GM12878 (cell line): Measurements from ENCODE around the gene DFFA. TPM values are rescaled to one million over a fixed set of nuclear protein-coding genes. Genes with fewer than 3 reads are reported as not detected.

Experiments
- ATAC-seq: fragments of 200-7000 bp; cut with Tn5 transposase; 3 replicates; pipeline ENCODE4 v1.9.1; 2020; ENCODE audit warnings: mild to moderate bottlenecking, moderate library complexity
- BruUV-seq: library from RNA; stranded (reverse); fragments of 400-500 nt; replicated peaks from 2 replicates; lab custom pipeline; 2021; lab: Mats Ljungman, UMichigan
- CTCF ChIA-PET: fragments of 300-600 bp; sonication (Branson Sonifier 250); formaldehyde crosslinking; extraction: SDS; loops from one replicate; lab custom pipeline; 2021; ENCODE audit warnings: inconsistent platforms; lab: Yijun Ruan, JAX
- POLR2A ChIA-PET: fragments of 350-600 bp; formaldehyde crosslinking; extraction: SDS; loops from one replicate; lab custom pipeline; 2021; ENCODE audit warnings: inconsistent platforms; lab: Charles Lee
- RAD21 ChIA-PET: fragments of 300-600 bp; sonication (Branson Sonifier 250); formaldehyde crosslinking; loops from one replicate; lab custom pipeline; 2023; ENCODE audit warnings: antibody characterized with exemption; ENCODE audit not compliant: unreplicated experiment; lab: Charles Lee
- SMC1A ChIA-PET: fragments of 300-600 bp; sonication (Branson Sonifier 250); formaldehyde crosslinking; loops from one replicate; lab custom pipeline; 2023; ENCODE audit not compliant: unreplicated experiment, uncharacterized antibody; lab: Charles Lee
- DNase-seq: peaks from one replicate; pipeline ENCODE4 v3.0.0-alpha.2; 2011; ENCODE audit warnings: low read depth, low spot score
- FAIRE-seq: peaks from 3 replicates; lab custom pipeline; 2011; peaks lifted over from hg19 to GRCh38; lab: Jason Lieb, UNC
- H2AFZ ChIP-seq: 2 replicates; pipeline ENCODE4 v1.6.0; 2011; ENCODE audit warnings: low read depth, low read length, control low read depth; ENCODE audit not compliant: control insufficient read depth
- H3K27ac ChIP-seq: 2 replicates; pipeline ENCODE4 v1.5.1; 2011; ENCODE audit warnings: control low read depth; ENCODE audit not compliant: control insufficient read depth, insufficient read depth
- H3K27me3 ChIP-seq, 2 experiments: replicated peaks in 1 of 2; 2 replicates each; pipeline versions ENCODE4 v1.6.0 to v1.6.1; 2011; ENCODE audit warnings: low read length in 1 of 2; ENCODE audit not compliant: control insufficient read depth in 2 of 2, insufficient read depth in 2 of 2
- H3K36me3 ChIP-seq, 2 experiments: 2 replicates each; pipeline ENCODE4 v1.5.1; 2011; ENCODE audit warnings: low read length in 1 of 2; ENCODE audit not compliant: control insufficient read depth in 2 of 2, insufficient read depth in 2 of 2
- H3K4me1 ChIP-seq: 2 replicates; pipeline ENCODE4 v1.6.1; 2011; ENCODE audit warnings: mild to moderate bottlenecking, low read length, moderate library complexity, mixed read lengths; ENCODE audit not compliant: control insufficient read depth, insufficient read depth
- H3K4me2 ChIP-seq: 2 replicates; pipeline ENCODE4 v1.6.0; 2011; ENCODE audit warnings: control low read depth; ENCODE audit not compliant: control insufficient read depth, insufficient read depth
- H3K4me3 ChIP-seq: fragments of 200-600 bp; sonication (generic); 2 replicates; pipeline ENCODE4 v1.5.1; 2016
- H3K79me2 ChIP-seq: 2 replicates; pipeline ENCODE4 v1.6.0; 2011; ENCODE audit warnings: low read length; ENCODE audit not compliant: control insufficient read depth, insufficient read depth
- H3K9ac ChIP-seq: 2 replicates; pipeline ENCODE4 v1.8.0; 2011; ENCODE audit warnings: low read length, control low read depth, mixed read lengths; ENCODE audit not compliant: control insufficient read depth, insufficient read depth
- H3K9me3 ChIP-seq: replicated peaks from 3 replicates; pipeline ENCODE4 v1.5.1; 2011; ENCODE audit warnings: mild to moderate bottlenecking, low read length; ENCODE audit not compliant: control insufficient read depth, insufficient read depth
- H4K20me1 ChIP-seq: 2 replicates; pipeline ENCODE4 v1.6.0; 2011; ENCODE audit not compliant: control insufficient read depth, insufficient read depth
- NFYA ChIP-seq: IDR thresholded peaks from 2 replicates; pipeline ENCODE4 v1.6.1; 2011; ENCODE audit warnings: low read depth, mild to moderate bottlenecking, low read length, improper control_type of control experiment, borderline replicate concordance
- NR2F1 ChIP-seq: fragments of 450-650 bp; conservative IDR thresholded peaks from 2 replicates; pipeline ENCODE4 v1.6.1; 2017; ENCODE audit warnings: mild to moderate bottlenecking
- SIN3A ChIP-seq: IDR thresholded peaks from 2 replicates; pipeline ENCODE4 v1.6.1; 2012; ENCODE audit warnings: low read depth, low read length, improper control_type of control experiment
- YY1 ChIP-seq: IDR thresholded peaks from 2 replicates; pipeline ENCODE4 v1.6.1; 2011; ENCODE audit warnings: low read depth, mild to moderate bottlenecking, low read length
- WGBS: methylation state at CpG from one replicate; pipeline ENCODE4 v1.1.6; 2016; ENCODE audit warnings: low lambda C conversion rate; ENCODE audit not compliant: insufficient replicate concordance, insufficient coverage; ENCODE audit errors: missing lambda C conversion rate; 5-methylcytosine and 5-hydroxymethylcytosine counted together
- in situ Hi-C: fragments of 300-500 bp; cut with MboI; formaldehyde crosslinking; loops from 9 replicates; pipeline ENCODE4 v1.14.3; 2018; ENCODE audit warnings: mixed read lengths
- intact Hi-C: fragments of 100-400 bp; cut with micrococcal nuclease; formaldehyde crosslinking; loops from one replicate; pipeline ENCODE4 v1.14.2; 2022; ENCODE audit not compliant: unreplicated experiment
- polyA plus RNA-seq, 11 experiments: library from polyadenylated mRNA; depleted of rRNA in 4 of 11; unstranded in 6 of 11; stranded (reverse) in 5 of 11; fragments of >200 nt; fragmentation: Nextera tagmentation in 4 of 11; fragmentation: Illumina TruSeq in 1 of 11; extraction: Ambion mirVana in 4 of 11; extraction: Trizol in 1 of 11; gene quantifications; 1 replicate in 1 of 11; 2 replicates in 10 of 11; pipeline versions ENCODE4 v1.2.1 to v1.2.3, GENCODE V29; 2011 to 2016; ENCODE audit warnings: inconsistent platforms in 2 of 11, missing spikeins in 2 of 11, low read depth in 1 of 11
- total RNA-seq, 4 experiments: library from RNA; depleted of rRNA in 3 of 4; stranded (reverse); fragments of >200 nt in 3 of 4; fragmentation: Illumina TruSeq in 1 of 4; extraction: Trizol in 1 of 4; gene quantifications; 2 replicates each; pipeline versions ENCODE4 v1.2.1 to v1.2.3, GENCODE V29; 2013 to 2021

Gene DFFA
- total and polyA plus RNA-seq, 10 of the 15 experiments (the other 5 are each of a cell fraction or from before 2014, with no cell fraction given), result 37.4 to 83.8 (median 52.4) TPM

- H2AFZ ChIP-seq, result peak overlapping the region; percentile 13; the same call in 1 of the 2 replicates
- 34% methylated on average over 3 of the region's 3 CpGs for WGBS
- TSS peak; percentile 58 for BruUV-seq
- H4K20me1 ChIP-seq, result no peaks in the 10 kb centered on the region; the same call in 1 of the 2 replicates
- in situ Hi-C loops (no loop called here), intact Hi-C loops (loop anchor here (1.0 to 10.0 kb wide), 3 partner anchors 181 to 475 kb away; no protein-coding TSS in a partner anchor)
- peak overlapping the region; percentile 98 for H3K27ac ChIP-seq
- H3K4me2 ChIP-seq, result peak overlapping the region; percentile 98
- ATAC-seq, result 0 out of 3 replicates have a peak, but pooled peaks have one; percentile 2
- peaks cover 1 to 3% of the 10 kb centered on the region in 2 experiments; a peak in 1 of 4 replicates for H3K36me3 ChIP-seq
- H3K4me1 ChIP-seq, result peaks cover 66% of the 10 kb centered on the region
- RAD21 ChIA-PET, result interaction anchor here (0.9 to 2.5 kb wide), 5 partner anchors 9 to 474 kb away, joined by 3 to 20 read pairs (median 5); no protein-coding TSS in a partner anchor
- TF ChIP-seq NFYA (no peak), NR2F1 (peak; percentile 82), SIN3A (no peak), YY1 (0 out of 2 replicates have a peak, but pooled peaks have one; percentile 23)
- H3K4me3 ChIP-seq, result peak overlapping the region; percentile 56; the same call in 1 of the 2 replicates
- CTCF ChIA-PET, result interaction anchor here (1.1 to 6.4 kb wide), 6 partner anchors 8 to 430 kb away, joined by 3 to 117 read pairs (median 6); no protein-coding TSS in a partner anchor
- no peak for DNase-seq
- SMC1A ChIA-PET, result interaction anchor here (0.9 to 5.3 kb wide), 8 partner anchors 9 to 181 kb away, joined by 3 to 71 read pairs (median 4); no protein-coding TSS in a partner anchor
- peak overlapping the region; percentile 76 for H3K9ac ChIP-seq
- H3K27me3 ChIP-seq, result no peaks in the 10 kb centered on the region
- FAIRE-seq, result no peak
- peaks cover 57% of the 10 kb centered on the region for H3K79me2 ChIP-seq
- POLR2A ChIA-PET, result no interaction called here
- no peaks in the 10 kb centered on the region for H3K9me3 ChIP-seq
These were observed 39.2 kb upstream of the DFFA start for GRCh38 chr1:10511494-10511885.
